Spleen (tissue), 13 donors: ENCODE measurements around the gene LRTM2. TPM values are rescaled to one million over a fixed set of nuclear protein-coding genes. Genes with fewer than 3 reads are reported as not detected.

ENCODE experiments used
- DNase-seq: peaks from one replicate; pipeline ENCODE4 v3.0.0-alpha.2; 2020
- H3K27ac ChIP-seq, 8 donors: fragments of 200-600 bp; sonication (generic) in 7 of 8; 1 replicate in 4 of 8; 2 replicates in 4 of 8; pipeline versions ENCODE4 v1.5.0 to v1.8.0; 2016 to 2021; ENCODE audit warnings: inconsistent platforms in 4 of 8, mild to moderate bottlenecking in 4 of 8, moderate library complexity in 1 of 8
- H3K27me3 ChIP-seq, 7 donors: fragments of 200-600 bp; sonication (generic) in 6 of 7; replicated peaks in 1 of 7; 1 replicate in 4 of 7; 2 replicates in 3 of 7; pipeline versions ENCODE4 v1.5.0 to v1.8.0; 2016 to 2021; ENCODE audit warnings: inconsistent platforms in 3 of 7, mild to moderate bottlenecking in 1 of 7
- H3K36me3 ChIP-seq, 6 donors: fragments of 200-600 bp; sonication (generic) in 5 of 6; 1 replicate in 4 of 6; 2 replicates in 2 of 6; pipeline versions ENCODE4 v1.5.0 to v1.8.0; 2016 to 2021; ENCODE audit warnings: inconsistent platforms in 2 of 6
- H3K4me1 ChIP-seq, 6 donors: fragments of 200-600 bp; sonication (generic) in 5 of 6; 1 replicate in 3 of 6; 2 replicates in 3 of 6; pipeline versions ENCODE4 v1.5.0 to v1.8.0; 2016 to 2021; ENCODE audit warnings: inconsistent platforms in 3 of 6
- H3K4me3 ChIP-seq, 8 donors: fragments of 200-600 bp; sonication (generic) in 7 of 8; 1 replicate in 4 of 8; 2 replicates in 4 of 8; pipeline versions ENCODE4 v1.5.0 to v1.8.0; 2016 to 2021; ENCODE audit warnings: inconsistent platforms in 4 of 8, mild to moderate bottlenecking in 4 of 8, moderate library complexity in 2 of 8
- H3K9me3 ChIP-seq, 8 donors: fragments of 200-600 bp; sonication (generic) in 7 of 8; 1 replicate in 4 of 8; 2 replicates in 4 of 8; pipeline versions ENCODE4 v1.5.0 to v1.8.0; 2016 to 2021; ENCODE audit warnings: inconsistent platforms in 4 of 8
- POLR2A ChIP-seq, 3 donors: fragments of 450-650 bp; IDR thresholded peaks; one replicate each; pipeline ENCODE4 v1.5.1; 2017; ENCODE audit warnings: antibody characterized with exemption in 3 of 3, mild to moderate bottlenecking in 1 of 3
- POLR2AphosphoS5 ChIP-seq, 3 donors: sonication (generic); formaldehyde crosslinking; IDR thresholded peaks; one replicate each; pipeline ENCODE4 v1.5.1; 2017; ENCODE audit warnings: antibody characterized with exemption in 3 of 3
- WGBS, 5 donors: extraction: QIAGEN DNeasy Blood & Tissue Kit in 3 of 5; methylation state at CpG; one replicate each; pipeline versions ENCODE4 v1.1.5 to v1.1.7; 2013 to 2018; 5-methylcytosine and 5-hydroxymethylcytosine counted together
- intact Hi-C: fragments of 100-400 bp; cut with DNase I; formaldehyde crosslinking; loops from one replicate; pipeline ENCODE4 v1.15.0; 2023; ENCODE audit warnings: low total_unique reads
- long read RNA-seq, 2 donors: transcript quantifications; one replicate each; lab custom pipeline, GENCODE V29; 2026
- polyA plus RNA-seq, 3 donors: library from polyadenylated mRNA; stranded (reverse); fragments of 200-250 nt; gene quantifications; one replicate each; pipeline ENCODE4 v1.2.1, GENCODE V29; 2013
- total RNA-seq, 7 donors: library from RNA; depleted of rRNA in 3 of 7; stranded (reverse); fragments of >200 nt in 3 of 7; fragmentation: NEBNext Ultra II Directional in 4 of 7; extraction: Animal tissue kit (Norgen Biotek cat#: 25700) in 4 of 7; gene quantifications; one replicate each; pipeline versions ENCODE4 v1.1.0 to v1.2.1, GENCODE V29; 2016 to 2021
- TF ChIP-seq, protein P1 (sequence below), 11 experiments: fragments of 200-600 bp in 7 of 11; fragments of 450-650 bp in 4 of 11; sonication (generic) in 4 of 11; IDR thresholded peaks in 8 of 11; conservative IDR thresholded peaks in 3 of 11; 1 replicate in 7 of 11; 2 replicates in 4 of 11; pipeline versions ENCODE4 v1.4.0 to v1.8.0; 2016 to 2021; ENCODE audit warnings: antibody characterized with exemption in 11 of 11, inconsistent platforms in 4 of 11, mild to moderate bottlenecking in 1 of 11
- donor health status: healthy with polysubstance abuse.
- donor health status: DM: no; HTN: no; CAD: no; lungs with moderate emphysema.
- donor health status: DM: no; HTN: no; CAD: no.
- donor health status: Bipolar disorder and iron deficiency.
- donor health status: healthy.
- donor health status: DM: no; HTN: no; CAD: no.
- donor health status: DM: yes; HTN: yes; CAD: no.

LRTM2 gene
- total RNA-seq: under 1 TPM in 1 of 7 donors, not detected in 6; 0.12 TPM
- not detected for polyA plus RNA-seq
- long read RNA-seq, donor 1: 0 reads
- long read RNA-seq, donor 2: 0 reads

DNA sequence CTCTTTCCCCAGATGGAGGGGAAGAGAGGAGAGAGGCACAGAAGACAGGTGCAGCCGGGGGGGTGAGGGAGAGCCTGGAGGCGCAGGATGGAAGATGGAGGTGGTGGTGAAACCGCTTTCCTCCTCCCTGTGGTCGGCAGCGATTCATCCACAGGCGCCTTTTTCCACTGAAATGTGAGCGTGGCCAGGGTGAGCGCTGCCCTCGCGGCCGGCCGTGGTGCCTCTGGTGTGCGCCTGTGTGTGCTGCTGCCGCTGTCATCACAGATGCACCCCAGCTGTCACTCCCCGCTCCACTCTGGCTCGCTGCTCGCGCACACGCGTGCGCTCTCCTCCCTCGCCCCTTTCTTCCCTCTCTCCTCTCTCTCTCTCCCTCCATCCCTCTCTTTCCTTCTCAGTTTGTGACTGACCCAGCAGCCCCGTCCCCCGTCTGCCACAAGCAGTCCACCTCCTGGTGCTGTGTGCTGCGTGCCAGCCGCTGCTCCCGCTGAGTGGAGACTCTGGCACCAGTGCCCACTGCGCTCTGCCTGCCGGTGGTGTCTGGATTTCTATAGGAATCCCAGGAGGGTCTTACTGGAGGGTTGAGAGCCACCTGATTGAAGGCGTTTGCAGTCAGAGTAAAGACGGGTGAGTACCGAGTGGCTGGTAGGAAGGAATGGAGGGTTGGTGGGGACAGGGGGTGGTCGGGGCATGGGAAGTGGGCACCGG is at the start of gene LRTM2:
TSS of gene LRTM2 (plus strand) at position 375 of the 705 bp plus-strand sequence. CDS start 7,584 bp downstream, outside the sequence.
- peak in 1 of 3 donors; percentile 22 for TF ChIP-seq POLR2AphosphoS5 (IDR thresholded peaks at IDR 0.05)
- TF ChIP-seq, protein P1, sequence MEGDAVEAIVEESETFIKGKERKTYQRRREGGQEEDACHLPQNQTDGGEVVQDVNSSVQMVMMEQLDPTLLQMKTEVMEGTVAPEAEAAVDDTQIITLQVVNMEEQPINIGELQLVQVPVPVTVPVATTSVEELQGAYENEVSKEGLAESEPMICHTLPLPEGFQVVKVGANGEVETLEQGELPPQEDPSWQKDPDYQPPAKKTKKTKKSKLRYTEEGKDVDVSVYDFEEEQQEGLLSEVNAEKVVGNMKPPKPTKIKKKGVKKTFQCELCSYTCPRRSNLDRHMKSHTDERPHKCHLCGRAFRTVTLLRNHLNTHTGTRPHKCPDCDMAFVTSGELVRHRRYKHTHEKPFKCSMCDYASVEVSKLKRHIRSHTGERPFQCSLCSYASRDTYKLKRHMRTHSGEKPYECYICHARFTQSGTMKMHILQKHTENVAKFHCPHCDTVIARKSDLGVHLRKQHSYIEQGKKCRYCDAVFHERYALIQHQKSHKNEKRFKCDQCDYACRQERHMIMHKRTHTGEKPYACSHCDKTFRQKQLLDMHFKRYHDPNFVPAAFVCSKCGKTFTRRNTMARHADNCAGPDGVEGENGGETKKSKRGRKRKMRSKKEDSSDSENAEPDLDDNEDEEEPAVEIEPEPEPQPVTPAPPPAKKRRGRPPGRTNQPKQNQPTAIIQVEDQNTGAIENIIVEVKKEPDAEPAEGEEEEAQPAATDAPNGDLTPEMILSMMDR (IDR thresholded peaks at IDR 0.05 in 8 of 11, conservative IDR thresholded peaks at IDR 0.05 in 3 of 11): no peak
- no peak for TF ChIP-seq POLR2A (IDR thresholded peaks at IDR 0.05)
- Histone ChIP-seq H3K9me3 (no peaks in the 10 kb centered on the region), H3K4me3 (no peak within 1 kb of the TSS), H3K4me1 (peaks cover 0 to 13% (median 0%) of the 10 kb centered on the region in 6 donors), H3K27me3 (peaks cover 0 to 56% (median 30%) of the 10 kb centered on the region in 7 donors), H3K36me3 (no peaks in the 10 kb centered on the region), H3K27ac (no peak within 1 kb of the TSS)
- no peak for DNase-seq
- 12 to 24% (median 16%) methylated on average over 34 of the region's 34 CpGs for WGBS, 5 donors
- intact Hi-C loops: no loop called here

DNA sequence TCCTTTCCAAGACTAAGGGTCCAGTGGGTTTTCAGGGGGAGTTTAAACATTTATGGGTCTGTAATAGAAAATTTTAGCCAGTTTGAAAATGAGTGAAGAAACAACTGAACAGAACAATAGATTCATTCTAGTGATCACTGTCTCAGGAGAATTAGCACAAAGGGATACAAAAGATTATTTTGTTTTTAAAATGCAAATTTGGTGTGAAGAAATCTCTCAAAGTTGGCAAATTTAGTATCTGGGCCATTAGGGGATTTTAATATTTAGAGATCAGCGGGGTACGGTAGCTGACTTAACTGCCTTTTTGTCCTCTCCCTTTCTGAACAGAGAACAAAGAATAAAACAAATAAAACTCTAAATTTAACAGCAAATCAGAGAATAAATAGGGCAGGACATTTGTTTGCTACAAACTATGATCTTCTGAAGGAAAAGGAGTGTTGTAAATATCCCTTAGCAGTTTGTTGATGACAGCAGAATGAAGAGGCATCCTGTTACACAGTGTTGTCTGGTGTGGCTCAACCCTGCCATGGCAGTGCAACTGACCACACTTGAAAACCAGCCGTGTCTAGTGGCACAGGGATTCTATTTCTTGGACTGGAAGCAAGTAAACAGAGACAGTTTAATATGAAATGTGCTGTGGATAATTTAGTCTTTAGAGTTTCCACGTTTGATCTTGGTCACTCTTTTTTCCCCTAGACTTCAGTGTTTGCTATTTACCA is 46.3 kb upstream of the LRTM2 start:
- DNase-seq: no peak
- H3K27me3 ChIP-seq: no peaks in the 10 kb centered on the region
- H3K36me3 ChIP-seq: peaks cover 0 to 72% (median 12%) of the 10 kb centered on the region in 6 donors
- intact Hi-C loops: no loop called here
- H3K4me3 ChIP-seq: no peak overlapping the region
- no peak overlapping the region for H3K27ac ChIP-seq
- H3K4me1 ChIP-seq: peaks cover 0 to 22% (median 0%) of the 10 kb centered on the region in 6 donors
- 78 to 91% (median 88%) methylated on average over 4 of the region's 4 CpGs for WGBS, 5 donors
- TF ChIP-seq POLR2A (IDR thresholded peaks at IDR 0.05): no peak
- H3K9me3 ChIP-seq: no peaks in the 10 kb centered on the region

DNA sequence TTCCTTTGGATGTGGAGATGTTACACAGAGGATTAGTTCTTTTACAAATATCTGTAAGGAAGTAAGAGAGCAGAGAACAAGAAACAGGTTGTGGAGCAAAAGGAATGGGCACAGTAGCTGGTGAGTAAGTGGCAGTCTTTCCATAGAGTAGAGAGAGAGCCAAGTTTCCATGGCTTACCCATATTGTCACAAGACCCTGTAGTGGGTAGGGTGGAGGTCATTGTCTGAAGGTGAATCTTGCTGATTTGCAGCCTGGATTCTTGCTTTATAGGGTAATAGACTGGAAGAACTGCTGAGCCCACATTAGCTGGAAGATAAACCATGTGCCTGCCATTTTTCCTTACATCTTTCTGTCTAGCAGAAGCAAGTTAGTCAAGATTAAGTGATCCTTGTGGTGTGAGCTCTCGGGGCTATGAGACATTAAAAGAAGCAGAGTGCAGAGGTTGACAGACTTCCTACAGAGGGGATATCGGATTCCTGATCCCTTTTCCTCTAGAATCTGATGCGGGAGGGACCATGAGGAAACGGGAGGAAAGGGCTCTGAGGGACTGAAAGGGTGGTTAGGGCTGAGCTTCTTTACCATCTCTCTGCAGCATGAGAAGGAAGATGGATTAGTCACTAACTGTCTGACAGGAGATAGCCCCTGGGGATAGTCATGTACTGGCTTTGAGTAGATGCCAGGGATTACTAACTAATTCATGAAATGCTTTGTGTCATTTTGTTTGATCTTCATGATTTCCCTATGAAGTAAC is 44.0 kb upstream of the LRTM2 start:
- intact Hi-C loops: no loop called here
- no peak for DNase-seq
- WGBS, 5 donors: 90 to 93% (median 92%) methylated on average over 4 of the region's 4 CpGs
- TF ChIP-seq POLR2AphosphoS5 (IDR thresholded peaks at IDR 0.05): no peak
- TF ChIP-seq POLR2A (IDR thresholded peaks at IDR 0.05): no peak
- TF ChIP-seq, protein P1 (IDR thresholded peaks at IDR 0.05 in 8 of 11, conservative IDR thresholded peaks at IDR 0.05 in 3 of 11): no peak
- Histone ChIP-seq H3K4me3 (no peak overlapping the region), H3K27me3 (no peaks in the 10 kb centered on the region), H3K4me1 (peaks cover 0 to 31% (median 2%) of the 10 kb centered on the region in 6 donors), H3K36me3 (peaks cover 0 to 76% (median 17%) of the 10 kb centered on the region in 6 donors), H3K9me3 (no peaks in the 10 kb centered on the region), H3K27ac (no peak overlapping the region)

DNA sequence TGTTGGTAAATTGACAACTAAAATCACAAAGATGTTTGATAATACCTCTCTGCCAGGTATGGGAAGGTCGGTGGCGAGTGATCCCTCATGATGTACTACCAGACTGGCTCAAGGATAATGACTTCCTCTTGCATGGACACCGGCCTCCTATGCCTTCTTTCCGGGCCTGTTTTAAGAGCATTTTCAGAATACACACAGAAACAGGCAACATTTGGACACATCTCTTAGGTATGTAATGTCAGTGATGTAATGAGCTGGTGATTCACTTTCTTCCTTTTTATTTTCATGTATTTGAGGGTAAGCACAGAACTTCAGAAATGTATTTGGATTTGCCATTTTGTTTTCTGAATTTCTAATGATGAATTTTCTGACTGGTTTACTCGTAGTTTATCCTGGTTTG is 42.6 kb upstream of the LRTM2 start:
- H3K36me3 ChIP-seq: peaks cover 0 to 82% (median 16%) of the 10 kb centered on the region in 6 donors
- 76 to 92% (median 80%) methylated on average over 5 of the region's 5 CpGs for WGBS, 5 donors
- intact Hi-C loops: no loop called here
- H3K27ac ChIP-seq: no peak overlapping the region
- no peaks in the 10 kb centered on the region for H3K9me3 ChIP-seq
- no peak for TF ChIP-seq POLR2A (IDR thresholded peaks at IDR 0.05)
- TF ChIP-seq POLR2AphosphoS5 (IDR thresholded peaks at IDR 0.05): no peak
- TF ChIP-seq, protein P1 (IDR thresholded peaks at IDR 0.05 in 8 of 11, conservative IDR thresholded peaks at IDR 0.05 in 3 of 11): no peak
- H3K4me3 ChIP-seq: no peak overlapping the region
- no peak for DNase-seq
- H3K4me1 ChIP-seq: peaks cover 0 to 38% (median 2%) of the 10 kb centered on the region in 6 donors
- H3K27me3 ChIP-seq: no peaks in the 10 kb centered on the region
